MM.1S (cell line): Measurements from ENCODE around the gene APRT.
"Not testable (repeated sequence)": the region's sequence is repeated elsewhere in the genome, so short reads cannot be mapped to it uniquely, and the experiment has no call there.

Source experiments
- DNase-seq: peaks from one replicate; pipeline ENCODE4 v3.0.0-alpha.2; 2015
- H2AFZ ChIP-seq: fragments of 300-600 bp; sonication (generic); 2 replicates; pipeline ENCODE4 v1.6.0; 2016; ENCODE audit warnings: antibody characterized with exemption, low read length
- H3F3A ChIP-seq: fragments of 300-600 bp; sonication (generic); 2 replicates; pipeline ENCODE4 v1.6.1; 2016; ENCODE audit warnings: mild to moderate bottlenecking, antibody characterized with exemption, low read length, moderate library complexity, mixed read lengths; ENCODE audit not compliant: insufficient read depth
- H3K27ac ChIP-seq: fragments of 300-600 bp; sonication (generic); 2 replicates; pipeline ENCODE4 v1.5.1; 2016; ENCODE audit warnings: mild to moderate bottlenecking, low read length
- H3K27me3 ChIP-seq: fragments of 300-600 bp; sonication (generic); replicated peaks from 2 replicates; pipeline ENCODE4 v1.6.0; 2016; ENCODE audit warnings: low read length; ENCODE audit not compliant: insufficient read depth
- H3K36me3 ChIP-seq: fragments of 300-600 bp; sonication (generic); replicated peaks from 2 replicates; pipeline ENCODE4 v1.6.1; 2016; ENCODE audit warnings: mild to moderate bottlenecking, low read length, mixed read lengths; ENCODE audit not compliant: insufficient read depth
- H3K4me1 ChIP-seq: fragments of 300-600 bp; sonication (generic); 2 replicates; pipeline ENCODE4 v1.6.1; 2016; ENCODE audit warnings: low read length, mixed read lengths
- H3K4me2 ChIP-seq: fragments of 300-600 bp; sonication (generic); 2 replicates; pipeline ENCODE4 v1.6.0; 2016; ENCODE audit warnings: low read depth, low read length
- H3K4me3 ChIP-seq: fragments of 300-600 bp; sonication (generic); 2 replicates; pipeline ENCODE4 v1.5.1; 2016; ENCODE audit warnings: low read length, mixed read lengths
- H3K79me2 ChIP-seq: fragments of 300-600 bp; sonication (generic); 2 replicates; pipeline ENCODE4 v1.6.1; 2016; ENCODE audit warnings: mixed run types, low read length, mixed read lengths
- H3K9ac ChIP-seq: fragments of 300-600 bp; sonication (generic); 2 replicates; pipeline ENCODE4 v1.6.1; 2016; ENCODE audit warnings: low read length, mixed read lengths
- H3K9me2 ChIP-seq: fragments of 300-600 bp; sonication (generic); replicated peaks from 2 replicates; pipeline ENCODE4 v1.6.1; 2016; ENCODE audit warnings: mild to moderate bottlenecking, low read length, mixed read lengths; ENCODE audit not compliant: insufficient read depth
- H3K9me3 ChIP-seq: fragments of 300-600 bp; sonication (generic); replicated peaks from 2 replicates; pipeline ENCODE4 v1.6.1; 2016; ENCODE audit warnings: mild to moderate bottlenecking, low read length, mixed read lengths; ENCODE audit not compliant: insufficient read depth
- H4K20me1 ChIP-seq: fragments of 300-600 bp; sonication (generic); 2 replicates; pipeline ENCODE4 v1.6.1; 2016; ENCODE audit warnings: mild to moderate bottlenecking, low read length, moderate library complexity, mixed read lengths; ENCODE audit not compliant: insufficient read depth
- CTCF ChIP-seq: fragments of 300-600 bp; sonication (generic); IDR thresholded peaks from 2 replicates; pipeline ENCODE4 v1.5.1; 2016; ENCODE audit warnings: antibody characterized with exemption, low read length, mixed read lengths
- EZH2 ChIP-seq: fragments of 300-600 bp; sonication (generic); optimal IDR thresholded peaks from 2 replicates; pipeline ENCODE3; 2017; ENCODE audit warnings: low read depth, mild to moderate bottlenecking, antibody characterized with exemption, low read length, mixed read lengths
- EZH2phosphoT487 ChIP-seq: fragments of 300-600 bp; sonication (generic); IDR thresholded peaks from 2 replicates; pipeline ENCODE4 v1.6.1; 2018; ENCODE audit warnings: antibody characterized with exemption, low read length

The APRT gene

GRCh38 chr16:88792078-88792550 is 19.6 kb downstream of the APRT start:
- no peak overlapping the region for H3K27ac ChIP-seq
- no peak overlapping the region for H3K4me3 ChIP-seq
- H3K9me2 ChIP-seq: no peaks in the 10 kb centered on the region
- H3K9ac ChIP-seq: no peak overlapping the region
- H3K4me2 ChIP-seq: no peak overlapping the region
- no peak for TF ChIP-seq EZH2
- TF ChIP-seq CTCF: no peak
- no peak for TF ChIP-seq EZH2phosphoT487
- no peaks in the 10 kb centered on the region for H3F3A ChIP-seq
- no peaks in the 10 kb centered on the region for H3K27me3 ChIP-seq
- DNase-seq: no peak
- no peaks in the 10 kb centered on the region for H4K20me1 ChIP-seq
- no peaks in the 10 kb centered on the region for H3K9me3 ChIP-seq
- H3K4me1 ChIP-seq: peaks cover 3% of the 10 kb centered on the region; the same call in 1 of the 2 replicates
- no peak overlapping the region for H2AFZ ChIP-seq
- H3K79me2 ChIP-seq: no peaks in the 10 kb centered on the region
- no peaks in the 10 kb centered on the region for H3K36me3 ChIP-seq

GRCh38 chr16:88790312-88791211 is 21.2 kb downstream of the APRT start:
- peak; percentile 48 for DNase-seq
- TF ChIP-seq CTCF: no peak
- TF ChIP-seq EZH2phosphoT487: no peak
- no peak for TF ChIP-seq EZH2
- Histone ChIP-seq H3K36me3 (no peaks in the 10 kb centered on the region), H3K27ac (peak overlapping the region; percentile 49; the same call in 1 of the 2 replicates), H3K4me1 (peaks cover 3% of the 10 kb centered on the region; the same call in 1 of the 2 replicates), H3K9me2 (no peaks in the 10 kb centered on the region), H3K4me3 (peak overlapping the region; percentile 45; the same call in 1 of the 2 replicates), H3K9me3 (no peaks in the 10 kb centered on the region), H2AFZ (peak overlapping the region; percentile 76), H3F3A (no peaks in the 10 kb centered on the region), H3K79me2 (no peaks in the 10 kb centered on the region), H3K9ac (peak overlapping the region; percentile 31; the same call in 1 of the 2 replicates), H3K27me3 (no peaks in the 10 kb centered on the region), H3K4me2 (peak overlapping the region; percentile 71), H4K20me1 (no peaks in the 10 kb centered on the region)

GRCh38 chr16:88789594-88789993 is 22.1 kb downstream of the APRT start:
- peaks cover 3% of the 10 kb centered on the region; the same call in 1 of the 2 replicates for H3K4me1 ChIP-seq
- H3K9me2 ChIP-seq: no peaks in the 10 kb centered on the region
- no peaks in the 10 kb centered on the region for H3K36me3 ChIP-seq
- H3K27me3 ChIP-seq: no peaks in the 10 kb centered on the region
- TF ChIP-seq CTCF (no peak), EZH2 (no peak), EZH2phosphoT487 (no peak)
- H3K9me3 ChIP-seq: no peaks in the 10 kb centered on the region
- H3K9ac ChIP-seq: no peak overlapping the region
- H3K79me2 ChIP-seq: peaks cover 1% of the 10 kb centered on the region; the same call in 1 of the 2 replicates
- no peak overlapping the region for H3K4me2 ChIP-seq
- no peak overlapping the region for H3K4me3 ChIP-seq
- H2AFZ ChIP-seq: no peak overlapping the region
- H4K20me1 ChIP-seq: no peaks in the 10 kb centered on the region
- H3F3A ChIP-seq: no peaks in the 10 kb centered on the region
- no peak for DNase-seq
- no peak overlapping the region for H3K27ac ChIP-seq

GRCh38 chr16:88788749-88789148 is 23.0 kb downstream of the APRT start:
- H3K4me1 ChIP-seq, H3K27ac ChIP-seq: not testable (repeated sequence)

More at GRCh38 chr16:88788749-88789148, 23.0 kb downstream of the APRT start:
- H3K36me3 ChIP-seq, H2AFZ ChIP-seq, H3K9me2 ChIP-seq, H3K79me2 ChIP-seq, H4K20me1 ChIP-seq, H3F3A ChIP-seq, H3K9ac ChIP-seq, H3K4me3 ChIP-seq, H3K9me3 ChIP-seq, H3K27me3 ChIP-seq, DNase-seq, H3K4me2 ChIP-seq: not testable (repeated sequence)
